Sigmoid colon (tissue), 7 donors: Measurements from ENCODE around the gene UNC45B. TPM values are rescaled to one million over a fixed set of nuclear protein-coding genes. Genes with fewer than 3 reads are reported as not detected.
A peak's percentile ranks its signal among the peaks of the same experiment; 100 is the strongest.

Source experiments
- DNase-seq: peaks from one replicate; pipeline ENCODE4 v3.0.0-alpha.2; 2019
- H3K27ac ChIP-seq, 4 donors: fragments of 200-600 bp; sonication (generic); one replicate each; pipeline ENCODE4 v1.5.1; 2016 to 2019; ENCODE audit warnings: mild to moderate bottlenecking in 1 of 4
- H3K27me3 ChIP-seq, 3 donors: fragments of 200-600 bp; sonication (generic); one replicate each; pipeline ENCODE4 v1.5.1; 2019; ENCODE audit warnings: mild to moderate bottlenecking in 1 of 3
- H3K36me3 ChIP-seq, 4 donors: fragments of 200-600 bp; sonication (generic); one replicate each; pipeline ENCODE4 v1.5.1; 2016 to 2019
- H3K4me1 ChIP-seq, 4 donors: fragments of 200-600 bp; sonication (generic); one replicate each; pipeline ENCODE4 v1.5.1; 2017 to 2019
- H3K4me3 ChIP-seq, 4 donors: fragments of 200-600 bp; sonication (generic); one replicate each; pipeline ENCODE4 v1.5.1; 2017 to 2019; ENCODE audit warnings: mild to moderate bottlenecking in 2 of 4, moderate library complexity in 1 of 4
- H3K9me3 ChIP-seq, 4 donors: fragments of 200-600 bp in 3 of 4; sonication (generic) in 3 of 4; one replicate each; pipeline versions ENCODE4 v1.5.1 to v1.6.1; 2013 to 2019
- EP300 ChIP-seq, 4 donors: sonication (generic); formaldehyde crosslinking; IDR thresholded peaks; one replicate each; pipeline ENCODE4 v1.6.1; 2017; ENCODE audit warnings: antibody characterized with exemption in 4 of 4
- POLR2A ChIP-seq, 2 donors: fragments of 450-650 bp; IDR thresholded peaks; one replicate each; pipeline ENCODE4 v1.6.1; 2016; ENCODE audit warnings: antibody characterized with exemption in 2 of 2, mild to moderate bottlenecking in 2 of 2, moderate library complexity in 2 of 2
- POLR2AphosphoS5 ChIP-seq, 4 donors: sonication (generic); formaldehyde crosslinking; IDR thresholded peaks; one replicate each; pipeline ENCODE4 v1.6.1; 2017; ENCODE audit warnings: antibody characterized with exemption in 4 of 4
- WGBS, 2 donors: extraction: QIAGEN DNeasy Blood & Tissue Kit; methylation state at CpG; one replicate each; pipeline ENCODE4 v1.1.7; 2013; 5-methylcytosine and 5-hydroxymethylcytosine counted together
- intact Hi-C: fragments of 100-400 bp; cut with DNase I; formaldehyde crosslinking; loops from one replicate; pipeline ENCODE4 v1.15.1; 2023
- polyA plus RNA-seq, 3 donors: library from polyadenylated mRNA; stranded (reverse); fragments of 200-250 nt; gene quantifications; one replicate each; pipeline ENCODE4 v1.2.3, GENCODE V29; 2013
- total RNA-seq, 4 donors: library from RNA; depleted of rRNA; stranded (reverse); fragments of >200 nt; gene quantifications; one replicate each; pipeline ENCODE4 v1.1.0, GENCODE V29; 2016
- TF ChIP-seq, protein P1 (sequence below), 4 experiments: fragments of 450-650 bp in 3 of 4; fragments of 200-600 bp in 1 of 4; IDR thresholded peaks; one replicate each; pipeline ENCODE4 v1.5.1; 2016 to 2019; ENCODE audit warnings: antibody characterized with exemption in 4 of 4, mild to moderate bottlenecking in 3 of 4, moderate library complexity in 2 of 4
- donor health status: healthy with polysubstance abuse.
- donor health status: Bipolar disorder and iron deficiency.
- donor health status: healthy.

UNC45B gene
- total and polyA plus RNA-seq, 7 donors, result under 0.01 to 0.03 TPM; not detected in 5

DNA sequence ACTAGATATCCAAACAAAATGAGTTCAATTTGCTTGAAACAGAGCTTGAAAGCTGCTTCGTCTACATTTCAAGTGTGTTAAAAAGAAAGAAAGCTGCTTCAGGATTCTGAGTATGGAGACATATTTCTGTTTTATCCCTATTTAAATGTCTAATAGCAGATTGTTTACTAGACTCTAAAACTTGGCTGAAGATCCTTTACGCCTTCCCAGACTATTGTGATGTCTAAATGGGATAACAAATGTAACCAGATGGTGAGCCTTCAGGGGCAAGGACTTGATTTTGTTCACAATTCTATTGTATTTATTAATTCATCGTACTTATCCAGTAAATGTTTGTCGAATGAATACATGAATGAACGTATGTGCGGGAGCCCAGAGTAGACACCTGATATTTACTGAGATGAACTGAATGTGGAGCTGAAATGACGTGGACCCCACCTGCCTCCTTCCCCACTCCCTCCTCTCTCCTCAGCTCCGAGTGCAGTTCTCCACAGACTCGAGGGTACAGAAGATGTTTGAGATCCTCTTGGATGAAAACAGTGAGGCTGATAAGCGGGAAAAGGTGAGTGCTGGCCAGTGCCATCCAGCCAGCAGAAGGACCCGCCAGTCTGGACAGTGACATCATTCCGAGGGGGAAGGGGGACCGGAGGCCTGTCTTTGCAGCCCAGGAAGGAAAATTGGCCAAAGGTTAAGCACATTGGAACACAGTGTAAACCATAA, 5.0 kb downstream of the UNC45B start:
- TF ChIP-seq, protein P1, sequence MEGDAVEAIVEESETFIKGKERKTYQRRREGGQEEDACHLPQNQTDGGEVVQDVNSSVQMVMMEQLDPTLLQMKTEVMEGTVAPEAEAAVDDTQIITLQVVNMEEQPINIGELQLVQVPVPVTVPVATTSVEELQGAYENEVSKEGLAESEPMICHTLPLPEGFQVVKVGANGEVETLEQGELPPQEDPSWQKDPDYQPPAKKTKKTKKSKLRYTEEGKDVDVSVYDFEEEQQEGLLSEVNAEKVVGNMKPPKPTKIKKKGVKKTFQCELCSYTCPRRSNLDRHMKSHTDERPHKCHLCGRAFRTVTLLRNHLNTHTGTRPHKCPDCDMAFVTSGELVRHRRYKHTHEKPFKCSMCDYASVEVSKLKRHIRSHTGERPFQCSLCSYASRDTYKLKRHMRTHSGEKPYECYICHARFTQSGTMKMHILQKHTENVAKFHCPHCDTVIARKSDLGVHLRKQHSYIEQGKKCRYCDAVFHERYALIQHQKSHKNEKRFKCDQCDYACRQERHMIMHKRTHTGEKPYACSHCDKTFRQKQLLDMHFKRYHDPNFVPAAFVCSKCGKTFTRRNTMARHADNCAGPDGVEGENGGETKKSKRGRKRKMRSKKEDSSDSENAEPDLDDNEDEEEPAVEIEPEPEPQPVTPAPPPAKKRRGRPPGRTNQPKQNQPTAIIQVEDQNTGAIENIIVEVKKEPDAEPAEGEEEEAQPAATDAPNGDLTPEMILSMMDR (IDR thresholded peaks at IDR 0.05), result no peak
- TF ChIP-seq POLR2A (IDR thresholded peaks at IDR 0.05) (no peak), POLR2AphosphoS5 (IDR thresholded peaks at IDR 0.05) (no peak), EP300 (IDR thresholded peaks at IDR 0.05) (no peak)
- intact Hi-C loops, result no loop called here
- no peak overlapping the region for H3K27ac ChIP-seq

DNA sequence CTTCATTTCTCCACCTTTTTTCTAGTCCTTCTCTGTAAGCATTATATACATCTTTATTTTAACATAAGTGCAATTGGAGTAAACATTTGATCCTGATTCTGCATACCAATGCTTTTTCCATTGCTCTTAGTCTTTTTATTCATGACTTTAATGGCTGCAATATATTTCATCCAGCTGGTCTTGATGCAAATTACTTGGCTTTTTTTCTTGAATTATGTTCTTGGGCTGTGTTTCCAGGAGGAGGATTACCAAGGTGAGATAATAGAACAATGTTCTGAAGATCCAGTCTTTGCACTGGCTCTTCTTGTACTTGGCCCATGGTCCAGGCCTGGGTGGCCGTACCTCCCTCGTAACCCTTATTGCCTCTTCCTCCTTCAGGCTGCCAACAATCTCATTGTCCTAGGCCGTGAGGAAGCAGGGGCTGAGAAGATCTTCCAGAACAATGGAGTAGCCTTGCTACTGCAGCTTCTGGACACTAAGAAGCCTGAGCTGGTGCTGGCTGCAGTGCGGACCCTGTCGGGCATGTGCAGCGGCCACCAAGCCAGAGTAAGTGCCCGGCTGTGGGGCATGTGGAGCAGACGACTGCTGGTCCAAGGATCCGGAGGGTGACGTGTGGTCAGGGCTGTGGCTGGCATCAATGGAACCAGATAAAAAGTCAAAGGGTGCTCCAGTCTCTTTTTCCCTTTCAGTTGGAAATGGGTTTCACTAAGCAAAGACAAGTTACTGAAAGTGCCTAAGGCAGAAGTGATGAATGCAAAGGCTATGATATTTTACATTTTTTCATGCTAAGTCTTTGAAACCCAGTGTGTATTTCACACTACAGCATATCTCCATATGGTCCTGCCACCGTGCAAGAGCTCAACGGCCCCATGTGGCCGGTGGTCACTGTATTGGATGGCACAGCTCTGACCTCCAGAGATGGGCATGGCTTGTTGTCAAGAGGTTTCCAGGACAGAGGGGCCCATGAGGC, 6.9 kb downstream of the UNC45B start:
- no peak overlapping the region for H3K4me3 ChIP-seq
- no peak for DNase-seq
- no peaks in the 10 kb centered on the region for H3K9me3 ChIP-seq
- WGBS, 2 donors, result 89 to 92% methylated on average over 13 of the region's 13 CpGs
- TF ChIP-seq, protein P1 (IDR thresholded peaks at IDR 0.05), result no peak
- TF ChIP-seq POLR2AphosphoS5 (IDR thresholded peaks at IDR 0.05), result no peak
- no peak for TF ChIP-seq POLR2A (IDR thresholded peaks at IDR 0.05)
- TF ChIP-seq EP300 (IDR thresholded peaks at IDR 0.05), result no peak
- H3K27ac ChIP-seq, result no peak overlapping the region
- intact Hi-C loops, result no loop called here
- H3K27me3 ChIP-seq, result no peaks in the 10 kb centered on the region
- no peaks in the 10 kb centered on the region for H3K4me1 ChIP-seq
- H3K36me3 ChIP-seq, result no peaks in the 10 kb centered on the region

More for the DNA sequence above, 5.0 kb downstream of the UNC45B start:
- Histone ChIP-seq H3K36me3 (no peaks in the 10 kb centered on the region), H3K4me1 (no peaks in the 10 kb centered on the region), H3K4me3 (no peak overlapping the region), H3K27me3 (no peaks in the 10 kb centered on the region), H3K9me3 (no peaks in the 10 kb centered on the region)
- WGBS, 2 donors, result 54 to 68% methylated on average over 13 of the region's 13 CpGs
- DNase-seq, result no peak

DNA sequence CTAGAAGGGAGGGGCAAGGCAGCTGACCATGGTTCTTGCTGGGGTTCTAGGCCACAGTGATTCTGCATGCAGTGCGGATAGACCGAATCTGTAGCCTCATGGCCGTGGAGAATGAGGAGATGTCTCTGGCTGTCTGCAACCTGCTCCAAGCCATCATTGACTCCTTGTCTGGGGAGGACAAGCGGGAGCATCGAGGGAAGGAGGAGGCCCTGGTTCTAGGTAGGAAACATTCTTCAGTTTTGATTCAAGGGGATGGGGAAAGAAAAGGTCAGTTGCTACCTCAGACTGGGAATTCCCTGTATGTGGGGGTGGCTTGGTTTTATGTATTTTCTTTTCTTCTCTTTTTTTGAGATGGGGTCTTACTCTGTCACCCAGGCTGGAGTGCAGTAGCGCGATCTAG, 7.6 kb downstream of the UNC45B start:
- H3K4me1 ChIP-seq, result no peaks in the 10 kb centered on the region
- no peaks in the 10 kb centered on the region for H3K27me3 ChIP-seq
- peak; percentile 22 for DNase-seq
- H3K4me3 ChIP-seq, result no peak overlapping the region
- H3K9me3 ChIP-seq, result no peaks in the 10 kb centered on the region
- 96% methylated on average over 7 of the region's 7 CpGs for whole genome bisulfite sequencing, 2 donors
- TF ChIP-seq POLR2AphosphoS5 (IDR thresholded peaks at IDR 0.05), result no peak
- no peak for TF ChIP-seq POLR2A (IDR thresholded peaks at IDR 0.05)
- no peak for TF ChIP-seq EP300 (IDR thresholded peaks at IDR 0.05)
- TF ChIP-seq, protein P1 (IDR thresholded peaks at IDR 0.05), result no peak
- intact Hi-C loops, result no loop called here
- H3K36me3 ChIP-seq, result no peaks in the 10 kb centered on the region
- H3K27ac ChIP-seq, result no peak overlapping the region

DNA sequence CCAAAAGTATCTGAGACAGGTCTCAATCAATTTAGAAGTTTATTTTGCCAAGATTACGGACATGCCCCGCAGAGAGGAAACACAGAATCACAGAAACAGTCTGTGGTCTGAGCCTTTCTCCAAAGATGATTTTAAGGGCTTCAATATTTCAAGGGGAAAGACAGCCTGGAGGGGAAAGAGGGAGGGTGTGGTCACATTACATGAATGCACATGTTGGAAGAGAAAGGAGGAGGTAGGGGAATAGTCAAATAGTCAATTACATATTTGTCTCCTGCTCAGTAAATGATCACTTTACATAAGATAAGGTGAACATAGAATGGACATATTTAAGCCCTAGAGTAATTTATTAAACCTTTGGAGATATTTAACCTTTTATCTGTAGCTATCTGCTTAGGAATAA, 12.3 kb downstream of the UNC45B start:
- no peaks in the 10 kb centered on the region for H3K27me3 ChIP-seq
- intact Hi-C loops, result loop anchor here (10.0 kb wide), 1 partner anchor 585 kb away; no protein-coding TSS in a partner anchor
- no peak overlapping the region for H3K27ac ChIP-seq
- H3K4me3 ChIP-seq, result no peak overlapping the region
- H3K4me1 ChIP-seq, result no peaks in the 10 kb centered on the region
- DNase-seq, result no peak
- H3K9me3 ChIP-seq, result no peaks in the 10 kb centered on the region
- 82 to 83% methylated on average over 2 of the region's 2 CpGs for WGBS, 2 donors
- H3K36me3 ChIP-seq, result no peaks in the 10 kb centered on the region
- TF ChIP-seq EP300 (IDR thresholded peaks at IDR 0.05) (no peak), POLR2A (IDR thresholded peaks at IDR 0.05) (no peak), POLR2AphosphoS5 (IDR thresholded peaks at IDR 0.05) (no peak)
- TF ChIP-seq, protein P1 (IDR thresholded peaks at IDR 0.05), result no peak
